ENCODE results near the gene GPATCH8. TPM values are rescaled to one million over a fixed set of nuclear protein-coding genes. Genes with fewer than 3 reads are reported as not detected.
"Not testable (repeated sequence)": the region's sequence is repeated elsewhere in the genome, so short reads cannot be mapped to it uniquely, and the experiment has no call there.

GPATCH8 gene
- polyA plus RNA-seq, 3 donors = 8.8 to 15.9 (median 14.9) TPM

GRCh38 chr17:44518032-44518431, 14.8 kb upstream of the GPATCH8 start:
- H3K4me1 Mint-ChIP-seq = no peaks in the 10 kb centered on the region
- DNase-seq = no peak
- H3K27me3 ChIP-seq (ENCODE audit: control insufficient read depth in 2 of 2, insufficient read depth in 2 of 2, low read length in 2 of 2) = no peaks in the 10 kb centered on the region
- no peaks in the 10 kb centered on the region for H3K4me1 ChIP-seq (ENCODE audit: control insufficient read depth in 1 of 2, insufficient read depth in 2 of 2, low read length in 2 of 2)
- peaks cover 4 to 15% (median 14%) of the 10 kb centered on the region in 3 donors for H3K27me3 Mint-ChIP-seq (ENCODE audit: low read depth in 3 of 3)
- WGBS (ENCODE audit: insufficient coverage) = 64% methylated on average over 1 of the region's 3 CpGs
- H3K79me2 ChIP-seq (ENCODE audit: insufficient read depth, low read length) = no peaks in the 10 kb centered on the region
- H3K9me3 ChIP-seq (replicated peaks in 1 of 2; ENCODE audit: control insufficient read depth in 1 of 2, insufficient read depth in 1 of 2, low read length in 2 of 2) = no peaks in the 10 kb centered on the region
- H3K9me3 Mint-ChIP-seq = peaks cover 0 to 1% (median 0%) of the 10 kb centered on the region in 7 donors
- no peak overlapping the region for H3K4me3 Mint-ChIP-seq
- H3K27ac Mint-ChIP-seq = no peak overlapping the region
- H3K36me3 ChIP-seq (replicated peaks in 1 of 2; ENCODE audit: control insufficient read depth in 1 of 2, insufficient read depth in 2 of 2, low read length in 2 of 2) = no peaks in the 10 kb centered on the region
- no peak overlapping the region for H3K4me2 ChIP-seq (replicated peaks; ENCODE audit: extremely low read depth, low read length, poor library complexity, severe bottlenecking)
- H3K36me3 Mint-ChIP-seq = no peaks in the 10 kb centered on the region
- TF ChIP-seq, protein P1, sequence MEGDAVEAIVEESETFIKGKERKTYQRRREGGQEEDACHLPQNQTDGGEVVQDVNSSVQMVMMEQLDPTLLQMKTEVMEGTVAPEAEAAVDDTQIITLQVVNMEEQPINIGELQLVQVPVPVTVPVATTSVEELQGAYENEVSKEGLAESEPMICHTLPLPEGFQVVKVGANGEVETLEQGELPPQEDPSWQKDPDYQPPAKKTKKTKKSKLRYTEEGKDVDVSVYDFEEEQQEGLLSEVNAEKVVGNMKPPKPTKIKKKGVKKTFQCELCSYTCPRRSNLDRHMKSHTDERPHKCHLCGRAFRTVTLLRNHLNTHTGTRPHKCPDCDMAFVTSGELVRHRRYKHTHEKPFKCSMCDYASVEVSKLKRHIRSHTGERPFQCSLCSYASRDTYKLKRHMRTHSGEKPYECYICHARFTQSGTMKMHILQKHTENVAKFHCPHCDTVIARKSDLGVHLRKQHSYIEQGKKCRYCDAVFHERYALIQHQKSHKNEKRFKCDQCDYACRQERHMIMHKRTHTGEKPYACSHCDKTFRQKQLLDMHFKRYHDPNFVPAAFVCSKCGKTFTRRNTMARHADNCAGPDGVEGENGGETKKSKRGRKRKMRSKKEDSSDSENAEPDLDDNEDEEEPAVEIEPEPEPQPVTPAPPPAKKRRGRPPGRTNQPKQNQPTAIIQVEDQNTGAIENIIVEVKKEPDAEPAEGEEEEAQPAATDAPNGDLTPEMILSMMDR (IDR thresholded peaks at IDR 0.05) = no peak
- no peak overlapping the region for H3K9ac ChIP-seq (ENCODE audit: insufficient read depth, low read length, poor library complexity, severe bottlenecking)
- H3K4me3 ChIP-seq (replicated peaks in 1 of 3; ENCODE audit: low read depth in 2 of 3, low read length in 3 of 3) = no peak overlapping the region
- H2AFZ ChIP-seq (ENCODE audit: insufficient read depth, low read depth, low read length, poor library complexity, severe bottlenecking) = no peak overlapping the region
- H3K27ac ChIP-seq (ENCODE audit: low read depth in 1 of 2, low read length in 2 of 2) = no peak overlapping the region
- H4K20me1 ChIP-seq (ENCODE audit: insufficient read depth, low read length) = no peaks in the 10 kb centered on the region
- intact Hi-C loops (cut with micrococcal nuclease) = no loop called here

GRCh38 chr17:44511241-44512134, 8.3 kb upstream of the GPATCH8 start:
- H3K36me3 ChIP-seq (replicated peaks in 1 of 2; ENCODE audit: control insufficient read depth in 1 of 2, insufficient read depth in 2 of 2, low read length in 2 of 2); H3K27me3 ChIP-seq (ENCODE audit: control insufficient read depth in 2 of 2, insufficient read depth in 2 of 2, low read length in 2 of 2); H3K4me3 ChIP-seq (replicated peaks in 1 of 3; ENCODE audit: low read depth in 2 of 3, low read length in 3 of 3); H3K36me3 Mint-ChIP-seq; intact Hi-C loops (cut with micrococcal nuclease); H3K27me3 Mint-ChIP-seq (ENCODE audit: low read depth in 3 of 3); H2AFZ ChIP-seq (ENCODE audit: insufficient read depth, low read depth, low read length, poor library complexity, severe bottlenecking); H3K4me2 ChIP-seq (replicated peaks; ENCODE audit: extremely low read depth, low read length, poor library complexity, severe bottlenecking); H3K9me3 ChIP-seq (replicated peaks in 1 of 2; ENCODE audit: control insufficient read depth in 1 of 2, insufficient read depth in 1 of 2, low read length in 2 of 2); H3K79me2 ChIP-seq (ENCODE audit: insufficient read depth, low read length); H3K4me1 Mint-ChIP-seq; H3K27ac ChIP-seq (ENCODE audit: low read depth in 1 of 2, low read length in 2 of 2); H3K9me3 Mint-ChIP-seq; H3K4me1 ChIP-seq (ENCODE audit: control insufficient read depth in 1 of 2, insufficient read depth in 2 of 2, low read length in 2 of 2); H3K9ac ChIP-seq (ENCODE audit: insufficient read depth, low read length, poor library complexity, severe bottlenecking); H4K20me1 ChIP-seq (ENCODE audit: insufficient read depth, low read length): not testable (repeated sequence)
- peak in 1 of 3 donors; percentile 33 for DNase-seq
- WGBS (ENCODE audit: insufficient coverage) = 74% methylated on average over 5 of the region's 14 CpGs
- H3K27ac Mint-ChIP-seq = peak overlapping the region in 1 of 7 donors; percentile 21
- H3K4me3 Mint-ChIP-seq = peak overlapping the region in 1 of 2 donors; percentile 73

DNA sequence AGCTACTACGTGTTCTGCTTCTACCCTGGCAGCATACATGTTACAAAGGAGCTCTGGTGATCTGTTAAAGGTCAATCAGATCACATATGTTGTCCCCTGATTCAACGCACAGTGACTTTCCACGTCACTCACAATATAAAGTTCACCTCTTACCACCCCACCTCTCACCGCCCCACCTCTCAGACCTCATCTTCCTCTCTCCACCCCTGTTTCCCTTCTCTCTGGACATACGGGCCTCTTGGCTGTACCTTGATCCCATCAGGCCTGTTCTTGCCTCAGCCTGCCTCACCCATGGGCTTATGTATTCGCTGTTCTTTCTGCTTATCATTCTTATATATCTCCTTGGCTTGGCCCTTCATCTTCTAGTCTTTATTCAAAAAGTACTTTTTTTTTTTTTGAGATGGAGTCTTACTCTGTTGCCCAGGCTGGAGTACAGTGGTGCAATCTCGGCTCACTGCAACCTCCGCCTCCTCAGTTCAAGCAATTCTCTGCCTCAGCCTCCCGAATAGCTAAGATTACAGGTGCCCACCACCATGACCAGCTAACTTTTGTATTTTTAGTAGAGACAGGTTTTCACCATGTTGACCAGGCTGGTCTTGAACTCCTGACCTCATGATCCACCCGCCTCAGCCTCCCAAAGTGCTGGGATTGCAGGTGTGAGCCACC, 3.9 kb upstream of the GPATCH8 start:
- H3K27me3 Mint-ChIP-seq (ENCODE audit: low read depth in 3 of 3); H3K36me3 Mint-ChIP-seq; H3K4me3 Mint-ChIP-seq; H2AFZ ChIP-seq (ENCODE audit: insufficient read depth, low read depth, low read length, poor library complexity, severe bottlenecking); H3K9ac ChIP-seq (ENCODE audit: insufficient read depth, low read length, poor library complexity, severe bottlenecking); H3K27ac Mint-ChIP-seq; H3K27me3 ChIP-seq (ENCODE audit: control insufficient read depth in 2 of 2, insufficient read depth in 2 of 2, low read length in 2 of 2); H3K9me3 ChIP-seq (replicated peaks in 1 of 2; ENCODE audit: control insufficient read depth in 1 of 2, insufficient read depth in 1 of 2, low read length in 2 of 2); DNase-seq; H3K4me2 ChIP-seq (replicated peaks; ENCODE audit: extremely low read depth, low read length, poor library complexity, severe bottlenecking); H3K27ac ChIP-seq (ENCODE audit: low read depth in 1 of 2, low read length in 2 of 2); H3K9me3 Mint-ChIP-seq; H3K4me3 ChIP-seq (replicated peaks in 1 of 3; ENCODE audit: low read depth in 2 of 3, low read length in 3 of 3); H4K20me1 ChIP-seq (ENCODE audit: insufficient read depth, low read length); intact Hi-C loops (cut with micrococcal nuclease); H3K36me3 ChIP-seq (replicated peaks in 1 of 2; ENCODE audit: control insufficient read depth in 1 of 2, insufficient read depth in 2 of 2, low read length in 2 of 2): not testable (repeated sequence)
- 94% methylated on average over 5 of the region's 10 CpGs for WGBS (ENCODE audit: insufficient coverage)
- Histone ChIP-seq H3K79me2 (ENCODE audit: insufficient read depth, low read length) (peaks cover 17% of the 10 kb centered on the region), H3K4me1 (ENCODE audit: control insufficient read depth in 1 of 2, insufficient read depth in 2 of 2, low read length in 2 of 2) (peaks cover 15 to 19% of the 10 kb centered on the region in 2 donors)
- peaks cover 18% of the 10 kb centered on the region for H3K4me1 Mint-ChIP-seq
